ENCODE measurements around the gene CASP8AP2. TPM values are rescaled to one million over a fixed set of nuclear protein-coding genes. Genes with fewer than 3 reads are reported as not detected.
"Not testable (repeated sequence)": the region's sequence is repeated elsewhere in the genome, so short reads cannot be mapped to it uniquely, and the experiment has no call there.

Gene CASP8AP2
- total RNA-seq, 1 donor from 2014 or later = 12.1 TPM

GRCh38 chr6:89805814-89806371 lies 23.8 kb upstream of the CASP8AP2 start:
- Mint-ChIP-seq H3K4me3 (ENCODE audit: unreplicated experiment) (no peak overlapping the region), H3K27ac (ENCODE audit: unreplicated experiment) (no peak overlapping the region), H3K27me3 (ENCODE audit: low read depth, unreplicated experiment) (no peaks in the 10 kb centered on the region), H3K36me3 (ENCODE audit: low read depth, unreplicated experiment) (peaks cover 2% of the 10 kb centered on the region), H3K4me1 (ENCODE audit: low read depth, unreplicated experiment) (no peaks in the 10 kb centered on the region), H3K9me3 (ENCODE audit: unreplicated experiment) (no peaks in the 10 kb centered on the region)
- H2AFZ ChIP-seq (ENCODE audit: low read depth, low read length) = no peak overlapping the region
- no peaks in the 10 kb centered on the region for H3K4me1 ChIP-seq (ENCODE audit: insufficient read depth, low read length)
- no peak overlapping the region for H3K27ac ChIP-seq (ENCODE audit: low read depth, low read length)
- H3K36me3 ChIP-seq (ENCODE audit: insufficient read depth, low read length) = no peaks in the 10 kb centered on the region
- no peak for DNase-seq (ENCODE audit: low read depth)
- TF ChIP-seq CTCF (IDR thresholded peaks at IDR 0.05; ENCODE audit: insufficient read depth, low read depth, low read length) = no peak
- no peak for TF ChIP-seq EZH2 (IDR thresholded peaks at IDR 0.05; ENCODE audit: insufficient read depth, low read length)
- no peak for FAIRE-seq
- no peaks in the 10 kb centered on the region for H3K9me3 ChIP-seq (ENCODE audit: insufficient read depth, low read depth, low read length)
- H3K27me3 ChIP-seq (ENCODE audit: insufficient read depth, low read length) = no peaks in the 10 kb centered on the region
- no peak overlapping the region for H3K4me2 ChIP-seq (ENCODE audit: low read length)
- H3K79me2 ChIP-seq (ENCODE audit: insufficient read depth, low read length) = peaks cover 61% of the 10 kb centered on the region
- H4K20me1 ChIP-seq (ENCODE audit: insufficient read depth, low read length) = peaks cover 20% of the 10 kb centered on the region
- H3K4me3 ChIP-seq (ENCODE audit: insufficient read depth, low read depth, low read length) = no peak overlapping the region
- H3K9ac ChIP-seq (ENCODE audit: low read length) = no peak overlapping the region

- no peak for DNase-seq (ENCODE audit: low read depth)
- Mint-ChIP-seq H3K9me3 (ENCODE audit: unreplicated experiment) (no peaks in the 10 kb centered on the region), H3K27ac (ENCODE audit: unreplicated experiment) (no peak overlapping the region), H3K4me3 (ENCODE audit: unreplicated experiment) (no peak overlapping the region), H3K36me3 (ENCODE audit: low read depth, unreplicated experiment) (peaks cover 2% of the 10 kb centered on the region), H3K4me1 (ENCODE audit: low read depth, unreplicated experiment) (no peaks in the 10 kb centered on the region), H3K27me3 (ENCODE audit: low read depth, unreplicated experiment) (no peaks in the 10 kb centered on the region)
- no peak overlapping the region for H3K27ac ChIP-seq (ENCODE audit: low read depth, low read length)
- H3K9ac ChIP-seq (ENCODE audit: low read length) = no peak overlapping the region
- H3K79me2 ChIP-seq (ENCODE audit: insufficient read depth, low read length) = peaks cover 75% of the 10 kb centered on the region
- H2AFZ ChIP-seq (ENCODE audit: low read depth, low read length) = no peak overlapping the region
- no peaks in the 10 kb centered on the region for H3K4me1 ChIP-seq (ENCODE audit: insufficient read depth, low read length)
- no peak overlapping the region for H3K4me2 ChIP-seq (ENCODE audit: low read length)
- H3K9me3 ChIP-seq (ENCODE audit: insufficient read depth, low read depth, low read length) = no peaks in the 10 kb centered on the region
- no peak for FAIRE-seq
- H3K27me3 ChIP-seq (ENCODE audit: insufficient read depth, low read length) = no peaks in the 10 kb centered on the region
- no peak overlapping the region for H3K4me3 ChIP-seq (ENCODE audit: insufficient read depth, low read depth, low read length)
- peaks cover 24% of the 10 kb centered on the region for H4K20me1 ChIP-seq (ENCODE audit: insufficient read depth, low read length)
- TF ChIP-seq CTCF (IDR thresholded peaks at IDR 0.05; ENCODE audit: insufficient read depth, low read depth, low read length) = no peak
- TF ChIP-seq EZH2 (IDR thresholded peaks at IDR 0.05; ENCODE audit: insufficient read depth, low read length) = no peak
- H3K36me3 ChIP-seq (ENCODE audit: insufficient read depth, low read length) = no peaks in the 10 kb centered on the region
Measured at GRCh38 chr6:89807581-89807980, 22.1 kb upstream of the CASP8AP2 start.

- Histone ChIP-seq H3K79me2 (ENCODE audit: insufficient read depth, low read length) (peaks cover 88% of the 10 kb centered on the region), H4K20me1 (ENCODE audit: insufficient read depth, low read length) (peaks cover 53% of the 10 kb centered on the region)
- not testable (repeated sequence) for H3K9ac ChIP-seq (ENCODE audit: low read length); H3K4me1 Mint-ChIP-seq (ENCODE audit: low read depth, unreplicated experiment); FAIRE-seq; H3K4me2 ChIP-seq (ENCODE audit: low read length); H3K27ac ChIP-seq (ENCODE audit: low read depth, low read length); H3K36me3 Mint-ChIP-seq (ENCODE audit: low read depth, unreplicated experiment); H3K36me3 ChIP-seq (ENCODE audit: insufficient read depth, low read length); H3K9me3 ChIP-seq (ENCODE audit: insufficient read depth, low read depth, low read length); H3K4me1 ChIP-seq (ENCODE audit: insufficient read depth, low read length); H3K27ac Mint-ChIP-seq (ENCODE audit: unreplicated experiment); H3K4me3 ChIP-seq (ENCODE audit: insufficient read depth, low read depth, low read length); H3K9me3 Mint-ChIP-seq (ENCODE audit: unreplicated experiment); H2AFZ ChIP-seq (ENCODE audit: low read depth, low read length); H3K27me3 ChIP-seq (ENCODE audit: insufficient read depth, low read length); H3K4me3 Mint-ChIP-seq (ENCODE audit: unreplicated experiment); DNase-seq (ENCODE audit: low read depth); H3K27me3 Mint-ChIP-seq (ENCODE audit: low read depth, unreplicated experiment)
Measured at GRCh38 chr6:89813422-89813821, 16.3 kb upstream of the CASP8AP2 start.
